Measurements from ENCODE around the gene SYT2. TPM values are rescaled to one million over a fixed set of nuclear protein-coding genes. Genes with fewer than 3 reads are reported as not detected.

The SYT2 gene
- total and polyA plus RNA-seq, 2 of the 13 experiments (the other 11 are each of a cell fraction or from before 2014, with no cell fraction given) = not detected

- TF ChIP-seq ZNF646 (CRISPR knock-in tag; IDR thresholded peaks at IDR 0.05) (no peak), HNRNPH1 (optimal IDR thresholded peaks at IDR 0.05; ENCODE audit: low read depth, low read length) (no peak), ZNF335 (CRISPR knock-in tag; IDR thresholded peaks at IDR 0.05) (no peak), ZNF7 (CRISPR knock-in tag; IDR thresholded peaks at IDR 0.05) (no peak), CREB3 (CRISPR knock-in tag; IDR thresholded peaks at IDR 0.05) (no peak), DZIP1 (CRISPR knock-in tag; IDR thresholded peaks at IDR 0.05) (no peak), ZSCAN31 (CRISPR knock-in tag; IDR thresholded peaks at IDR 0.05; ENCODE audit: low read depth) (no peak), USF2 (IDR thresholded peaks at IDR 0.05; ENCODE audit: low read depth, low read length) (no peak), USF2 (CRISPR knock-in tag; IDR thresholded peaks at IDR 0.05; ENCODE audit: borderline replicate concordance) (no peak), ZNF691 (CRISPR knock-in tag; IDR thresholded peaks at IDR 0.05; ENCODE audit: borderline replicate concordance, low read depth) (no peak), PAF1 (CRISPR knock-in tag; IDR thresholded peaks at IDR 0.05) (no peak), ZSCAN22 (CRISPR knock-in tag; IDR thresholded peaks at IDR 0.05) (no peak), ZNF607 (CRISPR knock-in tag; IDR thresholded peaks at IDR 0.05; ENCODE audit: borderline replicate concordance) (no peak)
Observed at GRCh38 chr1:202658769-202659168, 51.5 kb downstream of the SYT2 start (continued).
